UCSD-AML1 (cell line): Measurements from ENCODE around the gene TENM3.

Experiments used
- DNase-seq: peaks from one replicate; lab custom pipeline; 2025; ENCODE audit not compliant: unreplicated experiment; lab: John Stamatoyannopoulos, UW

TENM3 gene

DNA sequence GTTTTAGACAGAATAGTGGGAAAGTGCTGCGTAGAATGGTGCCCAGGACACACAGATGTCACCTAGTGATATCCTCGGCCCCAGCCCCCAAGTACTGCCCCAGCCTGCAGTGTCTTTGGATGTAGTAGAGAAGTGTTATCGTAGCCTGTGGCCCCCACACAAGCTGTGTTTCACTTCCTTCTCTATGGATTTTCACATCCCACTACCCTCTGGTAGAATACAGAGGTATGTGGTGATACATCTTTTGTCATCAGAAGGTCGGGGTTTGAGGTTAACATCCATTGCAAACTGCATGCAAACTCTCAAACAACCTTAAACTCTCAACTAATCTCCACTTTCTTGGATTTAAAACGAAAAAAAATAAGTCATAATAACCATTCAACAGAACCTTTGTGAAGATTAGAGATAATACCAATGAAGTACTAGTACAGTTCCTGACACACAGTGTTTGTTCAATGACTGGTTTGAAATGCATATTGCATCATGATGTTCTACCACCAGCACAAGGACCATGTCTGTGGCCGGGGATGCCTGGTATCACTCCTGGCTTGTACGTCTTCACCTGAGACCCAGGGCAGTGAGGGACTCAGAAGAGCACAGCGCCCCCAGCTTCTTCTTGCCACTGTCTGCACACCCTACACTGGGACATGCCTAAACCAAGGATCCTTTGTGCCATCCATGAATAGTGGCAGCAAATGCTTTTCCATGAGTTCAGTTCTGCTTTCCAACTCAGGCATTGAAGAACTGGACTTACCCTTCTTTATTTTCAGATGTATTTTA is 406.7 kb downstream of the TENM3 start:
- no peak for DNase-seq

DNA sequence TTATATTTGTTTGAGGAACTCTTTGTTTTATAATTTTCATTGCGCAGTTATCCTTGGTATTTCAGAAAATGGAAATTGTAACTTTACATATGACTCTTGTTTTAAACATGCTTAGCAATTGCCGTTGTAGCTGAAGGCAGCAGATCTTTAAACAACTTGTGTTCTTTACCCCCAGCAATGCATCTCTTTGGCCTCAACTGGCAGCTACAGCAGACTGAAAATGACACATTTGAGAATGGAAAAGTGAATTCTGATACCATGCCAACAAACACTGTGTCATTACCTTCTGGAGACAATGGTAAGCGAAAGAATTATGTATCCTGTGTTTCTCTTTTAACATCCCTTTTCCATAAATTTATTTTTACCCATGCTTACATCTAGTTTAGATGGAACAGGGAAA is 410.4 kb downstream of the TENM3 start:
- no peak for DNase-seq

- DNase-seq: no peak
Observed at GRCh38 chr4:182655340-182655739, 412.1 kb downstream of the TENM3 start.

- DNase-seq: no peak
Observed at GRCh38 chr4:182662551-182662950, 419.3 kb downstream of the TENM3 start.

- DNase-seq: no peak
Observed at GRCh38 chr4:182671231-182671630, 428.0 kb downstream of the TENM3 start.

- no peak for DNase-seq
Observed at GRCh38 chr4:182671749-182672148, 428.5 kb downstream of the TENM3 start.

- DNase-seq: no peak
Observed at GRCh38 chr4:182678590-182678989, 435.4 kb downstream of the TENM3 start.

DNA sequence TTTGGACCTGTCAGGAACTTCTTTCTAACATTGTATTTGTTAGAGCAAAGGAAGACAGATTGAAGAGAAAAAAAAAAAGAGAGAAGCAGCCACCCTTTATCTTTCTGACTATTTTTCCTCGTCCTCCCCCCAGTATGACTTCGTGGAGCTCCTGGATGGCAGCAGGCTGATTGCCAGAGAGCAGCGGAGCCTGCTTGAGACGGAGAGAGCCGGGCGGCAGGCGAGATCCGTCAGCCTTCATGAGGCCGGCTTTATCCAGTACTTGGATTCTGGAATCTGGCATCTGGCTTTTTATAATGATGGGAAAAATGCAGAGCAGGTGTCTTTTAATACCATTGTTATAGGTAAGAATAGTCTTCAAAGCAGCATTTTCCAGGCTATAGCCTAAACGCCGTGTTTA is 436.3 kb downstream of the TENM3 start:
- DNase-seq: no peak

DNA sequence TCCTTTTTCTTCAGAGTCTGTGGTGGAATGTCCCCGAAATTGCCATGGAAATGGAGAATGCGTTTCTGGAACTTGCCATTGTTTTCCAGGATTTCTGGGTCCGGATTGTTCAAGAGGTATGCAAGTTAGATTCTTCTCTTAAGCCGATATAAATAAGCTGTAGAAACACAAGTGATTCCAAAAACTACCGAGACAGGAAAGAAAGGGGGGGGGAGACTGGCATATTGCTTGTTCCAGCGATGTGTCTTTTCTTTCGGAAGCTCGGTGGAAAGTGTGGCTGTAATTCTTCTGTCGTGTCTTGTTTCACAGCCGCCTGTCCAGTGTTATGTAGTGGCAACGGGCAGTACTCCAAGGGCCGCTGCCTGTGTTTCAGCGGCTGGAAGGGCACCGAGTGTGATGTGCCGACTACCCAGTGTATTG is 437.0 kb downstream of the TENM3 start:
- DNase-seq: no peak

- DNase-seq: no peak
Observed at GRCh38 chr4:182683661-182684060, 440.5 kb downstream of the TENM3 start.

DNA sequence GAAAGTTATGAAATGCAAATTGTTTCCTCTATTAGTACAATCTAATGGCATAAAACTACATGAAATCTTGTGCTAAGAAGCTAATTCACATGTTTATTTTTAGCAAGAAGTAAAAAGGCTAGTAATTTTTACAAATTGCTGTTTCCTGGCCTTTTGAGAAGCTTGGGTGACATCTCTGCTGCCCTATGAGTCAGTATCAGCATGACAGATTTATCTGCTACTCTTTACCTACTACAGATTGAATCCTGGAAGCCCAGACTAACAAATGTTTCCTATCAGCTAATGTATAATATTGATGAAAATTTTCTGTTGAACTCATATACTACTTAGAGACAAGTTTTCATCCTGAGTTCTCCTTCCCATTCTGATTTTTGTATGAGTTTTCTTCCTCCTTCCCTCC is 441.6 kb downstream of the TENM3 start:
- no peak for DNase-seq

DNA sequence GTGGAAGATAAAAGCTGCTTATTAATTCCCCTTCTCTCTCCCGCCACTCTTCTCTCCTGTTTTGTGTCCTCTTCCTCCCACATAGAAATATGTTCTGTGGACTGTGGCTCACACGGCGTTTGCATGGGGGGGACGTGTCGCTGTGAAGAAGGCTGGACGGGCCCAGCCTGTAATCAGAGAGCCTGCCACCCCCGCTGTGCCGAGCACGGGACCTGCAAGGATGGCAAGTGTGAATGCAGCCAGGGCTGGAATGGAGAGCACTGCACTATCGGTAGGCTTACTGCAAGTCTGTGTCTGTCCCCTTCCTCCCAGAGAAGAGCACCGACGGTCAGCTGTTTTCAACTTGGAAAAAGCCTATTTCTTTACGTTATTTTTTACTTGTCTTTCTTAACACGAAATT is 444.9 kb downstream of the TENM3 start:
- no peak for DNase-seq

DNA sequence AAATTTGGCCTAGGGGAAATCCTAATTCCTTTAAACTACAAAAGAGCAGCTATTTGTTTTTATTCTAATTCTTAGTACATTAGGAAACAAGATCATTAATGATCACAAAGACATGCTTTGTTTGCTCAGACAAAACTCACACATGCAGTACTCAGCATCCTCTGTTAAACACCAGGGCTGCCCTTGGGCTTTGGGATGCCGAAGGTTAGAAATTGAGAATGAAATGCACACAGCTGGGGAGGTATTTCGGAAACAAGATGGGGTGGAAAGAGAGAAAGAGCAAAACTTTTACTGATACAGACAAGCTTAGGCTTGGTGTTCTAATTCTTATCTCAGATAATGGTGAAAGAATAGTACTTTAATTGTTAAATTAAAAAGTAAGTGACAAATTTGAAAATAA is 451.3 kb downstream of the TENM3 start:
- DNase-seq: no peak

DNA sequence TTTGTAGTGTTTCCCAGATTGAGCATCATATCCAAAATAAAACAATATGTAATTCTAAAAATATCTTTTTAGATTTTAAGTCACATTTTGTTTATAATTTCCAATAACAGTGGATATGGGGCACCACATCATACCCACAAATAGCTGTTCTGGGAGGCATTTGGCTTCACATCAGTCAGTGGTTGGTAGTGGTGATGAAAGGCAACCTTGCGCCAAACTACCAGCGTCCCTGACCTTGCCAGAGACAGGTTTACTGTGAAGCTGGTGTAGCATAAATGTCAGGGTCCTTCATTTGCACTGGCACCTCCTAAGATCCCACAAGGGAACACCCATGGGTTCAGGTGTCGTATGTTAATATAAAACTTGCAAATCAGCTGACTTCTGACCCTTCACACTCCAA is 451.8 kb downstream of the TENM3 start:
- no peak for DNase-seq

DNA sequence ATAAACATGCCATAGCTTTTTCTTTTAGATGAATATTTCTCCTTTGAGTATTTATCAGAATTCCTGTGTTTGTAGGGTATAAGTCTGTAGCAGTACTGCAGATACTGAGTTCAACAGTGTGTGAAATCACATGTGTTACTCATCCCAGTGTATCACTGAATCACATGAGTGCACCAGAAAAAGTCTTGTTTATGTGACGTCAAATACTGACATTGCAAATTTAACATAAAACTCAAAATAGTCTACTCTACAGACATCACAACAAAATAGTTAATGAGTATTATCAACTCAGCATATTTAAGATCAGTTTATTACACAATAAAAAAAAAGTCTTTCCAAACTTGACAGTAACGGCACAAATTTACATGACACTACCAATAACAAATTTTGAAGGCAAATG is 452.6 kb downstream of the TENM3 start:
- DNase-seq: no peak

GRCh38 chr4:182697094-182697493 is 453.9 kb downstream of the TENM3 start:
- no peak for DNase-seq

DNA sequence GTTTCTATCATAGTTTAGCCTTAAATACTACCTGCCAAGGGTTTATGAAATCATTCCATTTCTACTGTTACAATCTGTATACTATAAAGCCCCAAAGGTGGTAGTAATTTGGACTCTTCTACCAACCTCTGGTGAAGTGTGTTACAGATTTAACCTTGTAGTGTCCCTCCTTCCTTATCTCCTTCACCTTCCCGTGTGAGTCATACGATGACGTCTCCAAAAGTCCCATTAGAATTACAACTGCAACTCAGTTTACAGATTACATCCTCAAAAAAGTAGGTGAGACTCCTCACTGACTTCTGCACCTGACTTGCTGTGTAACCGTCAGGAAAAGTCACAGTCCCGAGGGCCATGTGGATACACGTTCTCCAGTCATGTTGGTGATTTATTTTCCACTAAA is 455.0 kb downstream of the TENM3 start:
- DNase-seq: no peak

DNA sequence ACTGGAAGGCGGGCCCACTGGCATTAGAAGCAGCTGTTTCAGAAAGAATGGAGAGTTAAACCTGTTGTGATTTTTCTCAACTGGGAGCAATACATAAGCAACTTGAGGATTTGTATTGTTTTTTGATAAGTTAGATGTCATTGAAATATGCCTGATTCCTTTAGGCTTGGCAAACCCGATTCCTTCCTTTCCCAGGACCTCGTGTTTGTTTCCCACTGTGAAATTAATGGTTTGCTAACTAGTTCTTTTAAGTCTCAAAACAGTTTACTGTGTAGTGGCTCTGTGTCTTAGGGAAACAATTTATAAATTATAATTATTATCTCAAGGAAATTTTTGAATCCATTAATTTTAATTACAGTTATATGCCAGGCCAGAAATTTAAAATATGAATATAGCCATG is 456.0 kb downstream of the TENM3 start:
- DNase-seq: no peak

GRCh38 chr4:182699795-182700194 is 456.6 kb downstream of the TENM3 start:
- DNase-seq: no peak

DNA sequence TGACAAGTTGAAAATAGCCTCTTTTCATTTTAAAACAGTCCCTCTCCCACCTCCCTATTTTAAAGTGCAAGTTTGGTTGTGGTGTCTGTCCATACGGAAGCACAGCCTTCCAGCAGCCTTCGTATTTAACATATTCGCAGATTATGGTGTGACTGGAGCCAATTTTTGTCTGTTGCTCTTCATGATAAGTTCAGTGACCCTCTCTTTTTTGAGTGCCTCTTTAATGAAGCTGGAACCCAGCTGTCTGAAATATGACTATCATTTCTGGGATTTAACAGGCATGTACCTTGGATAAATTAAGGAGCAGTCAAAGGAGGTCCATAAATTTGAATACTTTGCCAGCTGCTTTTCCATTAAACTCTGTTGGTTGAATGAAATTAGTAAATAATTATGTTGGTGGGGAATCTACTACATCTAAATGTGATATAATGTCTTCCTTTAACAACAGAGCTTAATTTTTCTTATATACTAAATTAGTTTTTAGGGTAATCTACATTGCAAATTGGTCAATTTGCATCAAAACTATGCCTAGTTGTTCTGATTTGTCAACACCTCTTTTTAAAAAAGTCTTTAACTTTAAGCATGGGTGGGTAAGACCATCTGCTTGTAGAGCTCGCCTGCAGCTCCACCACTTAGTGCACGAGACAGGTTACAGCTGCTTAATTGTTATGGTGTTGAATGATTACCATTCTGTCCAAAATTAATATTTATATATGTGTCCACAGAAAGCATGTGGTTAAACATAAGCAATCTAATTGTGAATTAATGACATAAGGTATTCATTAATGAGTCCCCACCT is 457.4 kb downstream of the TENM3 start:
- no peak for DNase-seq

DNA sequence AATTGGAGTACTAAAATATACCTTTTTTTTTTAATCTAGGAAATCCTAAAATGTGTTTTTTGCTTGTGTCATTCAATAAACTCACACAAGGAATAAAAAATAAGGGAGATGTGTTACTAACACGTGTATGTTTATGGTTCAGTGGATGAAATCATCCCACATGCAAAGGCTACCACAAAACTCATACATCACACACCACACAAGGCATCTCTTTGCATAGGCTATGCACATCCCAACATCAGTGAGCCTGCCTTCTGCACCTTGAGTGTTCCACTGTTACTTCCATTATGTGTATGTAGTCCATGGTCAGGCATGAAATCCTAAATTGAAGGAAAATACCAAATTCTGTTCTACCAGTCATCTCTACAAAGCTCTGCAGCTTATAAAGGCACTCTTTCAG is 460.9 kb downstream of the TENM3 start:
- no peak for DNase-seq

GRCh38 chr4:182704948-182705347 is 461.7 kb downstream of the TENM3 start:
- DNase-seq: no peak

GRCh38 chr4:182705389-182705788 is 462.2 kb downstream of the TENM3 start:
- no peak for DNase-seq
